ENCODE results near the gene LRRC31. TPM values are rescaled to one million over a fixed set of nuclear protein-coding genes. Genes with fewer than 3 reads are reported as not detected.

LRRC31 gene
- total RNA-seq, 1 experiment from 2014 or later: not detected

DNA sequence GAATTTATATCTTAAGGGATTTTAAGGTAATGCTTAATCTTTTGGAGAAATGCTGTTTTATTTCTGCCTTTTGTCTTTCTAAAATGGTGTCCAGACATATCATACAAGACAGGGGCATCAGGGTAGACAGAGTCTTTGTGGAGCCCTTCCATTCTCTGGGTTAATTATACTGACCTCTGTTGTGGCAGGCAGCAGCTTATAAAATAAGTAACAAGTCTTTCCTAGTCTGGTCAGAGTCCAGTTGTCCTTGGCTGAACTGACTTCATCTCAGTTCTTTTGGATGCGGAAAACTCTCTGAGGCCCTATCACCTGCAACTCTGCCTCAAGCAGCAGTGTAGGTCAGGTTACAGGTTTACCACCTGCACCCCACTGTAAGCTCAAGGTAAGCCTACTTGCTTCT is 77.4 kb downstream of the LRRC31 start:
- POLR2A ChIA-PET (ENCODE audit: low non-redundant PET): no interaction called here
- Histone ChIP-seq H3K9me3 (ENCODE audit: low read depth, low read length, poor library complexity, severe bottlenecking) (no peaks in the 10 kb centered on the region), H3K36me3 (ENCODE audit: insufficient read depth, low read length, poor library complexity, severe bottlenecking) (peaks cover 9% of the 10 kb centered on the region), H3K4me3 (ENCODE audit: low read depth, low read length, poor library complexity, severe bottlenecking) (no peak overlapping the region), H3K27ac (ENCODE audit: low read depth, low read length, poor library complexity, severe bottlenecking) (no peak overlapping the region), H3K4me1 (ENCODE audit: insufficient read depth, low read length, poor library complexity, severe bottlenecking) (no peaks in the 10 kb centered on the region), H3K27me3 (replicated peaks; ENCODE audit: insufficient read depth, low read depth, low read length, poor library complexity) (no peaks in the 10 kb centered on the region)
- intact Hi-C loops (cut with micrococcal nuclease; ENCODE audit: unreplicated experiment): no loop called here
- TF ChIP-seq, protein P1, sequence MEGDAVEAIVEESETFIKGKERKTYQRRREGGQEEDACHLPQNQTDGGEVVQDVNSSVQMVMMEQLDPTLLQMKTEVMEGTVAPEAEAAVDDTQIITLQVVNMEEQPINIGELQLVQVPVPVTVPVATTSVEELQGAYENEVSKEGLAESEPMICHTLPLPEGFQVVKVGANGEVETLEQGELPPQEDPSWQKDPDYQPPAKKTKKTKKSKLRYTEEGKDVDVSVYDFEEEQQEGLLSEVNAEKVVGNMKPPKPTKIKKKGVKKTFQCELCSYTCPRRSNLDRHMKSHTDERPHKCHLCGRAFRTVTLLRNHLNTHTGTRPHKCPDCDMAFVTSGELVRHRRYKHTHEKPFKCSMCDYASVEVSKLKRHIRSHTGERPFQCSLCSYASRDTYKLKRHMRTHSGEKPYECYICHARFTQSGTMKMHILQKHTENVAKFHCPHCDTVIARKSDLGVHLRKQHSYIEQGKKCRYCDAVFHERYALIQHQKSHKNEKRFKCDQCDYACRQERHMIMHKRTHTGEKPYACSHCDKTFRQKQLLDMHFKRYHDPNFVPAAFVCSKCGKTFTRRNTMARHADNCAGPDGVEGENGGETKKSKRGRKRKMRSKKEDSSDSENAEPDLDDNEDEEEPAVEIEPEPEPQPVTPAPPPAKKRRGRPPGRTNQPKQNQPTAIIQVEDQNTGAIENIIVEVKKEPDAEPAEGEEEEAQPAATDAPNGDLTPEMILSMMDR (conservative IDR thresholded peaks at IDR 0.05; ENCODE audit: low read depth, low read length): no peak
- TF ChIP-seq EZH2 (IDR thresholded peaks at IDR 0.05; ENCODE audit: borderline replicate concordance, low read depth, low read length, poor library complexity, severe bottlenecking): no peak
- BruUV-seq (replicated peaks): no TSS peak
- no peak for DNase-seq (ENCODE audit: low spot score)
- CTCF ChIA-PET: no interaction called here

DNA sequence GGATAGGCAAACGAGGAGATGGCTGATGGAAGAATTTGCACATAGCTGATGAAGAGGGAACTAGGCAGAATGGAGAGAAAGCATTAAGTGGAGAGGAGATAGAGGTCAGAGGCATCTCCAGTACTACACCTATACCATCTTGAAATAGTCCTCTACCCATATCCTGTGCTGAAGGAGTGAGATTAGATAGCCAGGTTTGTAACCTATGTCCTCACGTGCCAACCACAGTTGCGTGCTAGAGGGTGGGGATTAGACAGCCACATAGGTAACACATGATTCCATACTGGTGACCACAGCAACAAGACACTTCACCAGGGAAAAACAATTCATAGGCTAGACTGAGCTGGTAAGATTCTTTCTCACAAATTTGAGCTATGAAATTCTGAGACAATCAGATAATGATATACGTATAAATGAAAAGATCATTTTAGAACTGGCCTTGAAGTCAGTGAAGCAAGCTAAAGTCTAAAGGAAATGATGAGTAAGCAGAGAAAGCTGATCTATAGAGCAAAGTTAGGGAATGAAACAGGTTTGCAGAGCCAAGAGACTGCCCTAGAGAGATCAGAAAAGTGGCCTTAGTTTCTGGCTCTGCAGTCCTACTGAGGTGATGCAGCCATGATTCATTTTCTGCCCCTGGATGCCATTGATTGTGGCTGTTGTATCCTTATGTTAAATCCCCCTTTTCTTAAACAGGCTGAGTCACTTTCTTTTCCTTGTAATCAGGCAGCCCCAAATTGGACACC is 78.9 kb downstream of the LRRC31 start:
- no peak for DNase-seq (ENCODE audit: low spot score)
- Histone ChIP-seq H3K36me3 (ENCODE audit: insufficient read depth, low read length, poor library complexity, severe bottlenecking) (peaks cover 24% of the 10 kb centered on the region), H3K27ac (ENCODE audit: low read depth, low read length, poor library complexity, severe bottlenecking) (no peak overlapping the region), H3K27me3 (replicated peaks; ENCODE audit: insufficient read depth, low read depth, low read length, poor library complexity) (no peaks in the 10 kb centered on the region), H3K4me1 (ENCODE audit: insufficient read depth, low read length, poor library complexity, severe bottlenecking) (no peaks in the 10 kb centered on the region), H3K4me3 (ENCODE audit: low read depth, low read length, poor library complexity, severe bottlenecking) (no peak overlapping the region), H3K9me3 (ENCODE audit: low read depth, low read length, poor library complexity, severe bottlenecking) (no peaks in the 10 kb centered on the region)
- intact Hi-C loops (cut with micrococcal nuclease; ENCODE audit: unreplicated experiment): no loop called here
- CTCF ChIA-PET: interaction anchor here (0.6 kb wide), 1 partner anchor 18 kb away, joined by 11 read pairs; no protein-coding TSS in a partner anchor
- TF ChIP-seq, protein P1 (conservative IDR thresholded peaks at IDR 0.05; ENCODE audit: low read depth, low read length): no peak
- no TSS peak for BruUV-seq (replicated peaks)
- POLR2A ChIA-PET (ENCODE audit: low non-redundant PET): no interaction called here

DNA sequence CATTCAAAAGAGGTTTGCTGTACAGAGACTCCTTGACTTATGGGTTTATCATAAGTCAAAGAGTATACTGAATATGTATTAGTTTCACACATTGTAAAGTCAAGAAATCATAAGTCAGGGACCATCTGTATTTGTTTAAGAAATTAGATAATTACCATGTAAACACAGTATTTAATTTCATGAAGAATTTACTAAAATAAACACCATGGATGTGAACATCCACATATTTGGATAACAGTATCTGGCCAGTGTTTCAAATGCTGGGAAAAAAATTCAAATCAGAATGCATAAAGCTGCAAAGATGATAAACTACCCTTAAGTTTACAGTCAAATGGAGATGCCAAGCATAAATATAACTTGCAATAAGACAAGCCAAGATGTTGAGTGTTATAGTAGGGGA is 79.5 kb downstream of the LRRC31 start:
- ChIA-PET POLR2A (ENCODE audit: low non-redundant PET) (no interaction called here), CTCF (interaction anchor here (0.6 kb wide), 1 partner anchor 18 kb away, joined by 11 read pairs; no protein-coding TSS in a partner anchor)
- peaks cover 30% of the 10 kb centered on the region for H3K36me3 ChIP-seq (ENCODE audit: insufficient read depth, low read length, poor library complexity, severe bottlenecking)
- BruUV-seq (replicated peaks): no TSS peak
- intact Hi-C loops (cut with micrococcal nuclease; ENCODE audit: unreplicated experiment): no loop called here
- H3K27me3 ChIP-seq (replicated peaks; ENCODE audit: insufficient read depth, low read depth, low read length, poor library complexity): no peaks in the 10 kb centered on the region
- no peak for TF ChIP-seq EZH2 (IDR thresholded peaks at IDR 0.05; ENCODE audit: borderline replicate concordance, low read depth, low read length, poor library complexity, severe bottlenecking)
- TF ChIP-seq, protein P1 (conservative IDR thresholded peaks at IDR 0.05; ENCODE audit: low read depth, low read length): no peak
- H3K4me1 ChIP-seq (ENCODE audit: insufficient read depth, low read length, poor library complexity, severe bottlenecking): no peaks in the 10 kb centered on the region
- H3K27ac ChIP-seq (ENCODE audit: low read depth, low read length, poor library complexity, severe bottlenecking): no peak overlapping the region
- DNase-seq (ENCODE audit: low spot score): no peak
- no peaks in the 10 kb centered on the region for H3K9me3 ChIP-seq (ENCODE audit: low read depth, low read length, poor library complexity, severe bottlenecking)
- no peak overlapping the region for H3K4me3 ChIP-seq (ENCODE audit: low read depth, low read length, poor library complexity, severe bottlenecking)

Other genes with a start within 250 kb of the LRRC31 start
- not detected in 2 replicates for gene MECOM, start 206.2 kb downstream of the LRRC31 start, total RNA-seq (2021)
- 5.8 and 16.7 TPM in 2 replicates for gene TERC, start 104.9 kb downstream of the LRRC31 start, total RNA-seq (2021)
- gene ACTRT3, start 100.4 kb downstream of the LRRC31 start, total RNA-seq (2021): 1.3 and 2.3 TPM in 2 replicates
- gene MYNN, start 96.5 kb downstream of the LRRC31 start, total RNA-seq (2021): 15.3 and 20.5 TPM in 2 replicates
- 0.15 and 0.17 TPM in 2 replicates for gene LRRIQ4, start 57.1 kb downstream of the LRRC31 start, total RNA-seq (2021)
- gene LRRC34, start 57.0 kb downstream of the LRRC31 start, total RNA-seq (2021): 9.4 and 9.7 TPM in 2 replicates
- not detected in 2 replicates for gene SAMD7, start 41.6 kb upstream of the LRRC31 start, total RNA-seq (2021)
- 80.9 and 83.9 TPM in 2 replicates for gene SEC62, start 96.9 kb upstream of the LRRC31 start, total RNA-seq (2021)
- gene GPR160, start 168.1 kb upstream of the LRRC31 start, total RNA-seq (2021): 6.7 and 11.2 TPM in 2 replicates

Data from A673 (cell line).